Measurements from ENCODE around the gene NFIX. TPM values are rescaled to one million over a fixed set of nuclear protein-coding genes. Genes with fewer than 3 reads are reported as not detected.
"Not testable (repeated sequence)": the region's sequence is repeated elsewhere in the genome, so short reads cannot be mapped to it uniquely, and the experiment has no call there.

The NFIX gene
- 41.6 TPM for total RNA-seq

- peak; percentile 82 to 83 for DNase-seq (ENCODE audit: low spot score in 2 of 2)
- FAIRE-seq: no peak
These were observed at the start of gene NFIX for GRCh38 chr19:12994701-12995595. TSS of gene NFIX (plus strand) at chr19:12995475. CDS start at chr19:12995838, 363 bp downstream.

GRCh38 chr19:12945479-12946091, 49.7 kb upstream of the NFIX start, which contains the start of gene RAD23A:
TSS of gene RAD23A (plus strand) at chr19:12945862. CDS start at chr19:12945949, 87 bp downstream.
- FAIRE-seq (no peak), DNase-seq (ENCODE audit: low spot score in 2 of 2) (peak; percentile 85 to 94)

- no peak for FAIRE-seq
- DNase-seq (ENCODE audit: low spot score in 2 of 2): peak in 1 of 2 donors; percentile 58
These were observed 49.1 kb upstream of the NFIX start for GRCh38 chr19:12946092-12946721.

- DNase-seq (ENCODE audit: low spot score in 2 of 2) (no peak), FAIRE-seq (no peak)
These were observed 48.4 kb upstream of the NFIX start for GRCh38 chr19:12946731-12947496.

- no peak for FAIRE-seq
- no peak for DNase-seq (ENCODE audit: low spot score in 2 of 2)
These were observed 47.3 kb upstream of the NFIX start for GRCh38 chr19:12947702-12948611.

GRCh38 chr19:12948612-12949362, 46.5 kb upstream of the NFIX start:
- FAIRE-seq (no peak), DNase-seq (ENCODE audit: low spot score in 2 of 2) (no peak)

GRCh38 chr19:12949363-12950283, 45.7 kb upstream of the NFIX start:
- no peak for DNase-seq (ENCODE audit: low spot score in 2 of 2)
- no peak for FAIRE-seq

- not testable (repeated sequence) for DNase-seq (ENCODE audit: low spot score in 2 of 2); FAIRE-seq
These were observed 43.2 kb upstream of the NFIX start for GRCh38 chr19:12952050-12952449.

GRCh38 chr19:12952488-12953137, 42.7 kb upstream of the NFIX start:
- DNase-seq (ENCODE audit: low spot score in 2 of 2) (peak in 1 of 2 donors; percentile 49), FAIRE-seq (no peak)

- no peak for FAIRE-seq
- DNase-seq (ENCODE audit: low spot score in 2 of 2): peak in 1 of 2 donors; percentile 52
These were observed 42.0 kb upstream of the NFIX start for GRCh38 chr19:12953138-12953798.

- FAIRE-seq (no peak), DNase-seq (ENCODE audit: low spot score in 2 of 2) (no peak)
These were observed 41.3 kb upstream of the NFIX start for GRCh38 chr19:12953799-12954611.

- no peak for DNase-seq (ENCODE audit: low spot score in 2 of 2)
- FAIRE-seq: no peak
These were observed 40.7 kb upstream of the NFIX start for GRCh38 chr19:12954612-12954962.

GRCh38 chr19:12955575-12955974, 39.7 kb upstream of the NFIX start:
- not testable (repeated sequence) for FAIRE-seq; DNase-seq (ENCODE audit: low spot score in 2 of 2)

GRCh38 chr19:12955996-12956395, 39.3 kb upstream of the NFIX start:
- FAIRE-seq: no peak

More at GRCh38 chr19:12955996-12956395, 39.3 kb upstream of the NFIX start:
- no peak for DNase-seq (ENCODE audit: low spot score in 2 of 2)

Measured in frontal cortex (tissue), 4 donors.